Psoas muscle (tissue), 8 donors: ENCODE data around the gene CCNO. TPM values are rescaled to one million over a fixed set of nuclear protein-coding genes. Genes with fewer than 3 reads are reported as not detected.
A peak's percentile ranks its signal among the peaks of the same experiment; 100 is the strongest.

Experiments used
- ATAC-seq, 4 donors: fragments of 200-7000 bp; cut with Tn5 transposase; one replicate each; pipeline ENCODE4 v1.9.1; 2020; ENCODE audit warnings: moderate library complexity in 3 of 4, mild to moderate bottlenecking in 2 of 4
- DNase-seq, 2 donors: peaks; one replicate each; pipeline ENCODE4 v3.0.0-alpha.2; 2020
- H3K27ac ChIP-seq: fragments of 200-600 bp; one replicate; pipeline ENCODE4 v1.8.0; 2022
- H3K27me3 ChIP-seq, 3 donors: fragments of 200-600 bp in 1 of 3; one replicate each; pipeline versions ENCODE4 v1.6.1 to v1.8.0; 2013 to 2022; ENCODE audit warnings: low read length in 2 of 3, mild to moderate bottlenecking in 2 of 3, moderate library complexity in 1 of 3; ENCODE audit not compliant: insufficient read depth in 3 of 3
- H3K36me3 ChIP-seq, 2 donors: fragments of 200-600 bp in 1 of 2; one replicate each; pipeline versions ENCODE4 v1.6.1 to v1.8.0; 2013 to 2022; ENCODE audit warnings: low read depth in 1 of 2, mild to moderate bottlenecking in 1 of 2, moderate library complexity in 1 of 2; ENCODE audit not compliant: insufficient read depth in 1 of 2
- H3K4me1 ChIP-seq: fragments of 200-600 bp; one replicate; pipeline ENCODE4 v1.8.0; 2022
- H3K4me3 ChIP-seq: fragments of 200-600 bp; one replicate; pipeline ENCODE4 v1.8.0; 2022; ENCODE audit warnings: mild to moderate bottlenecking
- H3K9me3 ChIP-seq: fragments of 200-600 bp; one replicate; pipeline ENCODE4 v1.8.0; 2022
- WGBS, 3 donors: extraction: QIAGEN DNeasy Blood & Tissue Kit; methylation state at CpG; one replicate each; pipeline versions ENCODE4 v1.1.6 to v1.1.7; 2013; 5-methylcytosine and 5-hydroxymethylcytosine counted together
- intact Hi-C, 2 donors: fragments of 100-400 bp; cut with DNase I; formaldehyde crosslinking; loops; one replicate each; pipeline versions ENCODE4 v1.11.0 to v1.14.2; 2022
- polyA plus RNA-seq, 3 donors: library from polyadenylated mRNA; stranded (reverse); fragments of 200-250 nt; gene quantifications; one replicate each; pipeline ENCODE4 v1.2.3, GENCODE V29; 2013
- total RNA-seq, 4 donors: library from RNA; stranded (reverse); fragmentation: NEBNext Ultra II Directional in 2 of 4; extraction: Animal tissue kit (Norgen Biotek cat#: 25700) in 2 of 4; gene quantifications; one replicate each; pipeline versions ENCODE4 v1.2.1 to v1.2.4, GENCODE V29; 2021 to 2023
- TF ChIP-seq, protein P1 (sequence below): fragments of 200-600 bp; IDR thresholded peaks from one replicate; pipeline ENCODE4 v1.8.0; 2022; ENCODE audit warnings: antibody characterized with exemption
- donor health status: healthy with polysubstance abuse.
- donor health status: DM: no; HTN: no; CAD: no; lungs with moderate emphysema.
- donor health status: Bipolar disorder and iron deficiency.
- donor health status: healthy.
- donor health status: DM: yes; HTN: yes; CAD: no.
- donor health status: DM: no; HTN: no; CAD: no.
- donor health status: DM: no; HTN: no; CAD: no.
- donor health status: DM: yes; HTN: yes; CAD: no.

Gene CCNO
- total and polyA plus RNA-seq, 7 donors = not detected

GRCh38 chr5:55205001-55205400, 28.4 kb downstream of the CCNO start:
- H3K27me3 ChIP-seq = peaks cover 0 to 27% (median 0%) of the 10 kb centered on the region in 3 donors
- ATAC-seq (no peak), DNase-seq (no peak)
- no peaks in the 10 kb centered on the region for H3K9me3 ChIP-seq
- WGBS, 3 donors = 51 to 68% (median 58%) methylated on average over 2 of the region's 2 CpGs
- no peaks in the 10 kb centered on the region for H3K36me3 ChIP-seq
- intact Hi-C loops = no loop called here
- H3K4me3 ChIP-seq = no peak overlapping the region
- TF ChIP-seq, protein P1, sequence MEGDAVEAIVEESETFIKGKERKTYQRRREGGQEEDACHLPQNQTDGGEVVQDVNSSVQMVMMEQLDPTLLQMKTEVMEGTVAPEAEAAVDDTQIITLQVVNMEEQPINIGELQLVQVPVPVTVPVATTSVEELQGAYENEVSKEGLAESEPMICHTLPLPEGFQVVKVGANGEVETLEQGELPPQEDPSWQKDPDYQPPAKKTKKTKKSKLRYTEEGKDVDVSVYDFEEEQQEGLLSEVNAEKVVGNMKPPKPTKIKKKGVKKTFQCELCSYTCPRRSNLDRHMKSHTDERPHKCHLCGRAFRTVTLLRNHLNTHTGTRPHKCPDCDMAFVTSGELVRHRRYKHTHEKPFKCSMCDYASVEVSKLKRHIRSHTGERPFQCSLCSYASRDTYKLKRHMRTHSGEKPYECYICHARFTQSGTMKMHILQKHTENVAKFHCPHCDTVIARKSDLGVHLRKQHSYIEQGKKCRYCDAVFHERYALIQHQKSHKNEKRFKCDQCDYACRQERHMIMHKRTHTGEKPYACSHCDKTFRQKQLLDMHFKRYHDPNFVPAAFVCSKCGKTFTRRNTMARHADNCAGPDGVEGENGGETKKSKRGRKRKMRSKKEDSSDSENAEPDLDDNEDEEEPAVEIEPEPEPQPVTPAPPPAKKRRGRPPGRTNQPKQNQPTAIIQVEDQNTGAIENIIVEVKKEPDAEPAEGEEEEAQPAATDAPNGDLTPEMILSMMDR = no peak
- no peaks in the 10 kb centered on the region for H3K4me1 ChIP-seq
- no peak overlapping the region for H3K27ac ChIP-seq

GRCh38 chr5:55191165-55191564, 42.2 kb downstream of the CCNO start:
- Histone ChIP-seq H3K9me3 (no peaks in the 10 kb centered on the region), H3K27ac (no peak overlapping the region), H3K27me3 (peaks cover 0 to 36% (median 16%) of the 10 kb centered on the region in 3 donors), H3K4me3 (no peak overlapping the region), H3K36me3 (no peaks in the 10 kb centered on the region), H3K4me1 (no peaks in the 10 kb centered on the region)
- DNase-seq (no peak), ATAC-seq (no peak)
- intact Hi-C loops = no loop called here
- WGBS, 3 donors = 81 to 88% (median 87%) methylated on average over 2 of the region's 2 CpGs
- TF ChIP-seq, protein P1 = no peak

GRCh38 chr5:55188656-55189540, 44.5 kb downstream of the CCNO start:
- intact Hi-C loops = no loop called here
- Histone ChIP-seq H3K36me3 (no peaks in the 10 kb centered on the region), H3K27me3 (peaks cover 0 to 48% (median 18%) of the 10 kb centered on the region in 3 donors), H3K4me1 (no peaks in the 10 kb centered on the region), H3K9me3 (no peaks in the 10 kb centered on the region), H3K27ac (no peak overlapping the region), H3K4me3 (no peak overlapping the region)
- TF ChIP-seq, protein P1 = no peak
- DNase-seq = no peak
- ATAC-seq = no peak
- 66 to 68% (median 67%) methylated on average over 6 of the region's 6 CpGs for WGBS, 3 donors

GRCh38 chr5:55187370-55187769, 46.0 kb downstream of the CCNO start:
- intact Hi-C loops = no loop called here
- peaks cover 0 to 53% (median 11%) of the 10 kb centered on the region in 3 donors for H3K27me3 ChIP-seq
- no peaks in the 10 kb centered on the region for H3K9me3 ChIP-seq
- no peak overlapping the region for H3K4me3 ChIP-seq
- 62 to 69% (median 69%) methylated on average over 4 of the region's 4 CpGs for WGBS, 3 donors
- TF ChIP-seq, protein P1 = peak; percentile 4
- no peaks in the 10 kb centered on the region for H3K36me3 ChIP-seq
- no peaks in the 10 kb centered on the region for H3K4me1 ChIP-seq
- no peak for DNase-seq
- no peak for ATAC-seq
- no peak overlapping the region for H3K27ac ChIP-seq

Other genes with a start within 250 kb of the CCNO start
- gene ESM1, start 248.0 kb downstream of the CCNO start, total RNA-seq = under 1 TPM in 1 of 4 donors, not detected in 3; 0.13 TPM
- under 1 TPM; 0.01 to 0.13 (median 0.06) TPM for gene ESM1, start 248.0 kb downstream of the CCNO start, polyA plus RNA-seq
- under 1 TPM in 2 of 4 donors, not detected in 2; 0.14 to 0.49 TPM for gene GZMK, start 209.4 kb downstream of the CCNO start, total RNA-seq
- under 1 TPM; 0.09 to 0.18 (median 0.14) TPM for gene GZMK, start 209.4 kb downstream of the CCNO start, polyA plus RNA-seq
- 1 to 10 TPM in 1 of 4 donors, under 1 TPM in 3; 0.43 to 1.4 (median 0.54) TPM for gene GZMA, start 131.0 kb downstream of the CCNO start, total RNA-seq
- under 1 TPM; 0.08 to 0.44 (median 0.16) TPM for gene GZMA, start 131.0 kb downstream of the CCNO start, polyA plus RNA-seq
- gene GPX8, start 73.4 kb downstream of the CCNO start, total RNA-seq = 1 to 10 TPM; 1.9 to 4.2 (median 3.2) TPM
- 1 to 10 TPM; 1.6 to 2.4 (median 2.3) TPM for gene GPX8, start 73.4 kb downstream of the CCNO start, polyA plus RNA-seq
- gene CDC20B, start 60.4 kb downstream of the CCNO start, total RNA-seq = not detected
- not detected for gene CDC20B, start 60.4 kb downstream of the CCNO start, polyA plus RNA-seq
- not detected for gene MCIDAS, start 6.3 kb downstream of the CCNO start, total RNA-seq
- gene MCIDAS, start 6.3 kb downstream of the CCNO start, polyA plus RNA-seq = not detected
- gene DHX29, start 74.1 kb upstream of the CCNO start, total RNA-seq = 10 to 100 TPM; 25.6 to 38.5 (median 33.3) TPM
- 10 to 100 TPM; 16.1 to 47.7 (median 28.6) TPM for gene DHX29, start 74.1 kb upstream of the CCNO start, polyA plus RNA-seq
- 10 to 100 TPM; 59.5 to 79.4 (median 75.4) TPM for gene MTREX, start 74.4 kb upstream of the CCNO start, total RNA-seq
- gene MTREX, start 74.4 kb upstream of the CCNO start, polyA plus RNA-seq = 10 to 100 TPM; 26.7 to 42.8 (median 35.1) TPM